ENCODE data around the gene SHC1.
A peak's percentile ranks its signal among the peaks of the same experiment; 100 is the strongest.

The SHC1 gene

DNA sequence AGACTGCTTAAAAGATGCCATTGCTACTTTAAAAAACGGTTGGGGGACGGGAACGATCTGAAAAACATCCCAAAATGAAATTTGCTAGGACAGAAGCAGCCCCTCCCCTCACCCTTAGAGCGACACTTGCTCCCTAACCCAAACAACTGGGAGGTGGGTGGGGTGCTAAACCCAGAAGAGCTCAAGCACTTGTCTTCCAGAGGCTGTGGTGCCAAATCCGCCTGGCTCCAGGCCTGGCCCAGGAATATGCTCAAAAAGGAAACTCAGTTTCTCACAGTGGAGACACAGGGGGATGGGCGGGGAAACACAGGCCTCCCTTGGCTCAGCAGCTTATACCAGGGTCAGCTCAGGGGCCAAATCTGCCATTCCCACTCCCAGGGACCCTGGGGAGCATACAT lies 14.0 kb downstream of the SHC1 start:
- no peak for DNase-seq (ENCODE audit: low spot score)

DNA sequence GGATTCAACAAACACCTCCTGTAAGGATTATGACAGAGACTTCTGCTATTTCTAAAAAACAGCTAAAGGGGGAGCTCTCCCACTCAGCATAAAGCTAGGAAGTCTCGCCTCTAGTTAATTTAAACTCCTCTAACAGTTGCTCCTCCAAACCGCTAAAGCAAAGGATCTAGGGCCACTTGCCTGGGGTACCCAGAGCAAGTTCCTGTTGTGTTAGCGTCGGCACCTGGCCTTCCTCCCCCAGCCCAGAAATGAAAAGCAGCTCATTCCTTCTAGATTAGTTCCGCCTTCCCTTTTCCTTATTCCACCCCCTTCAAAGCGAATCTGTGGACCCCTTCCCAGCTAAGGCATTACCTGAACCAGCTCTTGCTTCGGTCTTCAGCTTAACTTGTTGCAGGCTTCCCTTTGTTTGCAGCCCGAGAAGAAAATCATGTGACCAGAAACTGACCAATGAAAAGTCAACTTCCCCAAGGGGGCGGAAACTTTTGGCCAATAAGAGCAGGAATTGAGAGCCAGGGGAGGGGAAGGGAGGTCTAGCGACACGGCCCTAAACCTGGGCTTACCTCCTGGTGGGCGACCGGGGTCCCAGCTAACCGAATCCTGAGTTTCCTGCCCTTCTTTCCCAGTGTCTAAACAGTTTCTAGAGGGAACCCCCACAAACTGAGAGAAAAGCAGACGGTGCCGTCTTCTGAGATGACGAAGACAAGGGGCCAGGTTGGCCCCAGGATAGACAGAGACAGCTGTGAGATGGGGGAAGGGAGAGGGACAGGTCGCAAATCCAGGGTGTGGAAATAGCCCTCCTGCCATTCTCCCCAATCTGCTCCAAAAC lies 14.6 kb downstream of the SHC1 start, which contains the start of gene PBXIP1:
PBXIP1 (minus strand) TSS at position 382 of the 826 bp plus-strand sequence. CDS start 2,378 bp downstream, outside the sequence.
- DNase-seq (ENCODE audit: low spot score) = peak; percentile 92

DNA sequence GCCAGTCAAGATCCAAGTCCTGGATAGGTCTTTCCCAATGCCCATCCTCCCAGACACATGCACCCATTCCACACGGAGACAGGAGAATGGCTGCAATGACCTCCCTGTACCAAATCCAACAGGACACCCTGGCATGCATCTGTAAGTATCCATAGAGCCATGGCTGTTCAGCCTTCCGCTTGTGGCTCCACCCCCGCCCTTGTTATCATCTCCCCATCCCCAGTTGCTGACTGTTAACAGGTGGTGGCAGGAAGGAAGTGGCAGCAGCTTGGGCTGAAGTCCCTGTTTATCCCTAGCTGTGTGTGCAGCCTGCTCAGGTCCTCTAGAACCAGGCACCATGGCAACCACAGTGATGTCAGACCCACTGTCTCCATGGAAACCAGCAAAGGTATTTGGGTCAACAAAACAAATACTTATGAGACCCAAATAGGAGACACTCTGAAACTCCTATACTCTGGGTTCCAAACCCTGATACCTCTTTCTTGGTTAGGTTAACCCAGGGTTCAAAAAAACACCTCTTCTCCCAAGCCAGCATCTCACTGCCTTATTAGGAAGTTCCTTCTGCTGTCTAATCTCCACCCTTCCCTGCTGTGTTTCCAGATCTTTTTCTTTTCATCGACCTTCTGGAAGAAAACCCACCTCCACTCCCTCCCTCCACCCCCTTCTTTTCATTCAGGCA lies 15.4 kb downstream of the SHC1 start:
- peak; percentile 52 for DNase-seq (ENCODE audit: low spot score)

DNA sequence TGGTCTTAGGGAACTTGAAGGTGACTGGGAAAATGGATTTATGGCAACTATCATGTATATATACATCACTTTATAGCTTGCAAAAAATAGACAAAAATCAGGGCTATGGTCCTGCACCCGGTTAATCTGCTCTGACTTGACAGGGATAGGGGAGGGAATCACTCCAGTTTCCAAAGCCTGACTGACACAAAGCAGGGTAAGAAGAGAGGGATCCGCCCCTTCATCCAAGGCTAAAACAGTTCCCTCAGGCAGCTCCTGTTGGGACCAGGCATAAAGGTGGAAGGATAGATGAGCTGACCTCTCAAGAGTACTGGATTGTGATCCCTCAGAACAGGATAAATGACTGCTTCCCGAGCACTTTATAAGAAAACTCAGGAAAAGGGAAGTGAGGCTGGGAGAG lies 16.0 kb downstream of the SHC1 start:
- no peak for DNase-seq (ENCODE audit: low spot score)

GRCh38 chr1:154953611-154954038 lies 16.9 kb downstream of the SHC1 start:
- DNase-seq (ENCODE audit: low spot score) = no peak

DNA sequence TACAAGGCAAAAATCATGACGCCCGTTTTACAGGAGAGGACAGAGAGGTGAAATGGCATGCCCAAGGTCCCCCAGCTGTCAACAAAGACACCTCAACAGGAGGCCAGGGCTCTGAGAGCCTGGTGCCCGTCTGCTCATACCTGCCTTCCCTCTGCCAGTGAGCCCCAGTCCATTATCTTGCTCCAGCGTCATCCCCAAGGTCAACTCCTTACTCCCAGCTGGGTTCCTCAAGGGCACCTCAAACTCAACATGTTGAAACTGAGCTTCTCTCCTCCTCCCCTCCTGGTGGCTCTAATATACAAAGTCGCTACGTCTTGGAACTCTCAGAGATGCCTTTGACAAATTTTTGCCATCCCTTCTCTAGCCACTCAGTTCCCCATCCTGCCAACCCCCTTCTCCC lies 17.9 kb downstream of the SHC1 start:
- no peak for DNase-seq (ENCODE audit: low spot score)

DNA sequence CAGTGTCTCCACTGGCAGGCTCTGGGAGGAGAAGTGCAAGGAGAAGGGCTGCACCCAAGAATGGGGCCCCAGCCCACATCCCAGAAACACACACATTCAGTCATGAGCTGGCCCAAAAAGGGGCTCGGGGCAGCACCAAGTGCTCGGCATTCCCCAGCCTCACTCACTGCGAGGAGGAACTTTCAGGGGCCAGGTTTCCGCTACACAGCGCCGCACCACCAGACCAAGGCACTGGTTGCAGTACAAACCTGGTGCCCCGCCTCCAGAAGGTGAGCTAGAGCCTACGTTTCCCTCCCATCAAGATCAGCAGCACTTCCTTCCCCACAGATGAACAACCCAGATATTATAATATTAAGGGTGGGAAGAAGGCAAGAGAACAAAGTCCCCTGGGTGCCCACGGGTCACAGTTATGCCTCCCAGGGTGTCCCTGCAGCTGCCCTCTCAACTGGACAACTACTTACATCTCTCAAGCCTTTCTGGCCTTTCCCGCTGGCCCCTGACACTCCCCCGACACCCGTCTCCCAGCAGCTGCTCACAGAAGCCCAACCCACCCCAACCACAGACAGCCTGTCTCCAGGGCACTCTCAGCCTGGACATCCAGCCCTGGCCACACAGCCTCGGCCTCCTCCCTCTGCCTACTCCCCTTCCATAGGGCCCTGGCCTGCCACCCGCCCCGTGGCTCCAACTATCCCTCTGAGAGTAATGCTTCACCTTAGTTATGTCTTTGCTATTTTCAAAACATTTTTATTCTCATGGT lies 18.5 kb downstream of the SHC1 start:
- no peak for DNase-seq (ENCODE audit: low spot score)

GRCh38 chr1:154948079-154948478 lies 22.5 kb downstream of the SHC1 start:
- no peak for DNase-seq (ENCODE audit: low spot score)

DNA sequence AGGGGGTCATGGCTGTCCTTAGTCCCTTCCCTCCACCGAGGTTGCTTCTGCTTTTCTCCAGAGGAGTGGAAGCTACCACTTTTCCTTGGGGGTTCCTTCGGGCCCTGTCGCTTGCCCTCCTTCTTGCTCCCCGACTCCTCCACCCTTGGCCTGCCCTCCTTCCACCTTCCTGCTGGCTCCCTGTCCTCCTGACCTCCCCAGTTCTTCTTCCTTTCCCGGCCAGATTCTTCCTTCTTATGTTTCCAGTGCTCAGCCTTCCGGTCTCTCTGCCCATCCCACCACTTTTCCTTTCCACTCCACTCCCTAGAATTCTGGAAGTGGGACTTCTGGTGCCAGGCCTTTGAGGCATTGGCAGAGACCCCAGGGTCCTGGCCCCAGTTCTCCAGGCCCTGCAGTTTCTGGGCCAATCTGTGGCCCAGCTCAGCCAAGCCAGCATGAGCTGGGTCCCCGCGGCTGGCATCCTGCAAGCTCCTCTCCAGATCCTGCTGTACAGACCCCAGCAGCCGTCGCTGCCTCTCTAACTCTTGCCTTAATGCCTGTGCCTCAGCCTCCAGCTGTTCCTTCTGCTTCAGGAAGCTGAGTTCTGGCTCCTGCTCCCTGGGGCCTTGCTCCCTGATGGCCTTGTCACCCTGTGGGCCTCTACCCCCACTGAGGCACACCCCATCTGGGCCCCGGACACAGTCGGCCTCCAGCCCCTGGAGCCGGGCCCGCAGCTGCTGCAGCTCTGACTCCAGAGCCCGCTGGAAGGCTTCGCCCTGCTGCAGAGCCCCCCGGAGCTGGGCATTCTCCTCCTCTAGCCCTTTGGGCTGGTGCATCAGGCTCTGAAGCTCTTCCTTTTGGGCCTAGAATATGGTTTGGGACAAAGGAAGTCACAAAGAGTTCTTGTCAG lies 24.3 kb downstream of the SHC1 start:
- no peak for DNase-seq (ENCODE audit: low spot score)

DNA sequence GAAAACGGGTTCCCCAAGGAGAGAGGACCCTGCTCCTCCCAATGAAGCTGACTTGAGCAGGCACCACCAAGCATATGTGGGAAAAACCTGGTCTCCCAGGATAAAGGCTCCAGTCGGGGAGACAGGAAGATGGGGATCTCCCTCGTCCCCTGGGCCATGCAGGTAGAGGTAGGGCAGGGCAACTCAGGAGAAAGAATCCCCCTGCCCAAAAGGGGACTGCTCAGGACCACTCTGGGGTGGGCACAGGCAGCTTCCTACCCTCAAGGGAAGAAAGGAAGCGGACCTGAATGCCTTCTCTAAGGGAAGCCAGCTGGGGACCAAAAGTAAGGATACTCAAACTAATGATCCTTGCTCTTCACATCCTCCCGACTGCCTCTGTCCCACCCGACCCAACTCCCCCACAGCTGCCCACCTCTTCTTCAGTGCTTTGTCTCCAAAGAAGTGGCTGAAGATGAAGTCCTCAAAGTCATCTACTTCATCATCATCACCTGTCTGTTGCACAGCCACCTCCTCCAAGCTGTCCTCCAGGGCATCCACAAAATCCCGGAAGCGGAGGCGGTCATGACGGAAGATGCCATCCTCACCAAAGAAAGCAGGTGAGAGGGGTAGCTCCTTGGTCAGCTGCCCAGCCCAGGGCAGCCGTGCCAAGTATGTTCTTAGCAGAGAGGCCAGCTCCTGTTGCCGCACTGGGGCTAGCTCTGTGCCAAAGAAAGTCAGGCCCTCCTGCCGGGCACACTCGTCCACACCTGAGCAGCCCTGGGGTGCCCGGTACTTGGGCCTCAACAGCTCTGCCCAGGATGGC lies 25.2 kb downstream of the SHC1 start:
- DNase-seq (ENCODE audit: low spot score) = no peak

GRCh38 chr1:154944401-154945159 lies 26.0 kb downstream of the SHC1 start:
- no peak for DNase-seq (ENCODE audit: low spot score)

DNA sequence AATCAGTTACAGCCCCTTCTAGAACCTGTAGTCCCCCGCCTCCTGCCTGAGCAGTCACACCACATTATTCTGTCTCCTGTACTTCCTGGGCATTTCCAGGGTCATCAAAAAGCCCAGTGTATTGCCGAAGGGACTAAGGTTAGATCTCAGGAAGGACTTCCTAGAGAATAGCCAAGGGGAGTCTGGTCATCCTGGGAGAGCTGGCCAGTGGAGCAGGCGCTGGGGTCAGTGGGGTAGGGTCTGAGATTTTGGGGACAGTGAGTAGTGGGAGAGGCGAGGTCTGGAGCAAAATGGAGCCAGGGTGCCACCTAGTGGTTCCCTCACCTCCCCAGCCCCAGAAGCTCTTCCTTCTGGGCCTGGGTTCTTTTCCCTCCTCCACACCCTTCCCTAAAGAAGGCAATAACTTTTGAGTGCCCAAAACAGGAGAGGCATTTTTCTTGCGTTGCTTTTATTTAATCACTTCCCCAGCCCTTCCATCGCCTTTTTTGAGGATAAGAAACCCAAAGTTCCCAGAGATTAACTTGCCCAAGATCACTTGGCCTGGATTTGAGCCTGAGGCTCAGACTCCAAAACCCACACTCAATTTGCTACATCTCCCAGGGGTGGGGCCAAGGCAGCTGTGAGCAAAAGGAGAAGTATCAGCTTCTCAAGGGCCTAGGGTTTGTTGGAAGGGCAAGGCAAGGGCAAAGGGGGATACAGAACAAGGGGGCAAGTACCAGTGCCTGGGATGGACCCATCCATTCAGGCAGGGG lies 26.7 kb downstream of the SHC1 start:
- DNase-seq (ENCODE audit: low spot score) = peak; percentile 85

DNA sequence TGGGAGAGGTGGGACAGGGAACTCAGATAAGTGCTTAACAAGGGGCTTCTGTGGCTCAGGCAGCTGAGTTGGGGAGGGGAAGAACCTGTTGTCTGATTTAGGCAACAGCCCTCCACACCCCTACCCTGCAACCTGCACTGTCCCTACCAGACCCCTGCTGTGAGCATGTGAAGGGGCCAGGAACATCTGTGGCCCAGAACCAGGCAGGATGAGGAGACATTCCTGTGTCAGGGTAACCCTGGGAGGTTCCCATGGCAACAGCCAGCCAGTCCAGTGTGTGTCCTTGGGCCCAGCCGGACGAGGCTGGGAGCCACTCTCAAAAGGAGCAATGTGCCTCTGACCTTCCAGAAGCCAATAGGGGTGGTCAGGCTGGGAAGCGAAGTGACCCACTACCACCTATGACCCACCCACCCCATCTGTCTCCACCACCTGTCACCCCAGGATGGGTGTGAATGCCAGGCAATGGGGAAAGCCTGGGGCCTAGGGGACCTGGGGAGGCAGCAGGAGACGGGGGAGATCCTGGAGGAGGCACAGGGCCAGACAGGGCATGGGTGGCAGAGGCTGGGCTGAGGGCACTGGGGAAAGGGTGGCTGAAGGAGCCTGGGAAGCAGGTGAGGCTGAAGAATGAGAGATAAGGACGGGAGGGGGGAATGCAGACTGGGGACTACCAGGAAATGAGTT lies 29.1 kb downstream of the SHC1 start:
- no peak for DNase-seq (ENCODE audit: low spot score)

DNA sequence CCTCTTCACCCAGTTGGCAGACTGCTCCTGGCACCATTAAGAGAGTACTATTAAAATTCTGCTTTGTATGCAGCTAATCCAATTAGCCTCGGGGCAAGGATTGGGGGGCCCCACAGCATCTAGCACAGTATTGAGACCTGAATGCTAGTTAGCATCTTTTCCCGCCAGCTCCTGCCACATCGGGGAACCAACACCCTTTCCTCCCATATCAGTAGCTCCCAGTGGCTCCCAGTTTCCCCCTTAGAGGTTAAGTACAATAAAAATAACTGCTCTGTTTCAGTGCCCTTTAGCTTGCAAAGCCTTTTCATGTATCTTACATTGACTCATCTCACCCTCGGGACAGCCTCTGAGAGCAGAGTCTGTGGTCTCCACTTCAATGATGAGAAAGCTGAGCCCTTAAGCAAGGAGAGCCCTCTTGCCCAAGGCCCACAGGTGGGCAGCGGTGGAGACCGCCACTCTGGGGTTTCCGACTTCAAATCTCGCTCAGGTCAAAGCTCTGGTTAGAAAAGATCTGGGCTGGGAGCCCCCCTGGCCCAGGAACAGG lies 29.8 kb downstream of the SHC1 start:
- no peak for DNase-seq (ENCODE audit: low spot score)

- DNase-seq (ENCODE audit: low spot score) = no peak
Measured at GRCh38 chr1:154940213-154940560, 30.4 kb downstream of the SHC1 start.

DNA sequence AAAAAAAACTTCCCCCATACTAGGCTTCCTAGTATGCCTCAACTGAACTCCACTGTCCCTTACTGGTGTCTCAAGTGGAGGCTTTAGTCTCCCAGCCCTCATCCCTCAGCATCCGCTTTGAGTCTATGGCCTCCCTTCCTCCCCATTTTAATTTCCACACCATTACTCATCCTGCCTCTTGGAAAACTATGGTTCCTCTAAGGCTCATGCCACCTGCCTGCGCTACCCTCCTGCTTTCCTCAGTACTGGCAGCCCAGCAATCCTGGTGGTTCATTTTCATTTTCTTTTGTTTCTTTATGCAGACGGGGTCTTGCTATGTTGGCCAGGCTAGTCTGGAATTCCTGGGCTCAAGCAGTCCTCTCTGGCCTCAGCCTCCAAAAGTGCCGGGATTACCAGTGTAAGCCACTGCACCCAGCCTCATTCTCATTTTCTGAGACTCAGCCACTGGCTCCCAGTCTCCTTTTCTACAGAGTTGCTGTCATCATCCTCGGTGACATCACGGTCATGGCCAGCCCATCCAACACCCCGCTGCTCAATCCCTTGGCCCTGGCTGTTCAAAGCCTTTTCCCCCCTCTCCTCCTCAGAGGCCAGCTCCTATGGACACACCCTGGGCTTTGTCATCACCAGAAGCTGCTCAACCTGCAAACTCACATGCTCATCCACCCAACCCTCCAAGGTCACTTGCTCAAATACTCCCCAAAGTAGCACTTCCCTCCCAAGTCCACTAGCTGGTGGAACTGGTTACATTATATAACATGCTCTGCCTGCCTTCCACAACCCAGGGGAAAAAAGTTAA lies 31.7 kb downstream of the SHC1 start:
- DNase-seq (ENCODE audit: low spot score) = no peak

GRCh38 chr1:154937988-154938386 lies 32.6 kb downstream of the SHC1 start:
- DNase-seq (ENCODE audit: low spot score) = no peak
